ENCODE data around the gene CFAP299.

CFAP299 gene

GRCh38 chr4:80542747-80543146 lies 207.2 kb downstream of the CFAP299 start:
- no peak overlapping the region for H3K4me3 ChIP-seq (ENCODE audit: control insufficient read depth, low read depth, low read length)
- DNase-seq (ENCODE audit: low read depth) = no peak
- no peak for TF ChIP-seq CTCF (conservative IDR thresholded peaks at IDR 0.05; ENCODE audit: control insufficient read depth, insufficient read depth, low read depth, low read length)

- H3K4me3 ChIP-seq (ENCODE audit: control insufficient read depth, low read depth, low read length) = no peak overlapping the region
- DNase-seq (ENCODE audit: low read depth) = no peak
- TF ChIP-seq CTCF (conservative IDR thresholded peaks at IDR 0.05; ENCODE audit: control insufficient read depth, insufficient read depth, low read depth, low read length) = no peak
These were observed 224.8 kb downstream of the CFAP299 start for GRCh38 chr4:80560337-80560736.

- no peak overlapping the region for H3K4me3 ChIP-seq (ENCODE audit: control insufficient read depth, low read depth, low read length)
- no peak for DNase-seq (ENCODE audit: low read depth)
- TF ChIP-seq CTCF (conservative IDR thresholded peaks at IDR 0.05; ENCODE audit: control insufficient read depth, insufficient read depth, low read depth, low read length) = no peak
These were observed 230.8 kb downstream of the CFAP299 start for GRCh38 chr4:80566203-80566872.

- no peak overlapping the region for H3K4me3 ChIP-seq (ENCODE audit: control insufficient read depth, low read depth, low read length)
- no peak for DNase-seq (ENCODE audit: low read depth)
- no peak for TF ChIP-seq CTCF (conservative IDR thresholded peaks at IDR 0.05; ENCODE audit: control insufficient read depth, insufficient read depth, low read depth, low read length)
These were observed 233.4 kb downstream of the CFAP299 start for GRCh38 chr4:80568891-80569290.

GRCh38 chr4:80576796-80577195 lies 241.3 kb downstream of the CFAP299 start:
- DNase-seq (ENCODE audit: low read depth) = no peak
- no peak overlapping the region for H3K4me3 ChIP-seq (ENCODE audit: control insufficient read depth, low read depth, low read length)
- TF ChIP-seq CTCF (conservative IDR thresholded peaks at IDR 0.05; ENCODE audit: control insufficient read depth, insufficient read depth, low read depth, low read length) = no peak

GRCh38 chr4:80578001-80578400 lies 242.5 kb downstream of the CFAP299 start:
- no peak for TF ChIP-seq CTCF (conservative IDR thresholded peaks at IDR 0.05; ENCODE audit: control insufficient read depth, insufficient read depth, low read depth, low read length)
- no peak for DNase-seq (ENCODE audit: low read depth)
- no peak overlapping the region for H3K4me3 ChIP-seq (ENCODE audit: control insufficient read depth, low read depth, low read length)

GRCh38 chr4:80585542-80585941 lies 250.0 kb downstream of the CFAP299 start:
- TF ChIP-seq CTCF (conservative IDR thresholded peaks at IDR 0.05; ENCODE audit: control insufficient read depth, insufficient read depth, low read depth, low read length) = no peak
- DNase-seq (ENCODE audit: low read depth) = no peak
- H3K4me3 ChIP-seq (ENCODE audit: control insufficient read depth, low read depth, low read length) = no peak overlapping the region

All from fibroblast of mammary gland (primary cell).